HG03558 (cell line): ENCODE results near the gene EHD1.

Experiments used
- ATAC-seq: cut with Tn5 transposase; IDR thresholded peaks from one replicate; pipeline ENCODE4 v1.9.1; 2021; ENCODE audit warnings: moderate number of reproducible peaks; ENCODE audit not compliant: unreplicated experiment; ENCODE audit errors: extremely low read depth

EHD1 gene

DNA sequence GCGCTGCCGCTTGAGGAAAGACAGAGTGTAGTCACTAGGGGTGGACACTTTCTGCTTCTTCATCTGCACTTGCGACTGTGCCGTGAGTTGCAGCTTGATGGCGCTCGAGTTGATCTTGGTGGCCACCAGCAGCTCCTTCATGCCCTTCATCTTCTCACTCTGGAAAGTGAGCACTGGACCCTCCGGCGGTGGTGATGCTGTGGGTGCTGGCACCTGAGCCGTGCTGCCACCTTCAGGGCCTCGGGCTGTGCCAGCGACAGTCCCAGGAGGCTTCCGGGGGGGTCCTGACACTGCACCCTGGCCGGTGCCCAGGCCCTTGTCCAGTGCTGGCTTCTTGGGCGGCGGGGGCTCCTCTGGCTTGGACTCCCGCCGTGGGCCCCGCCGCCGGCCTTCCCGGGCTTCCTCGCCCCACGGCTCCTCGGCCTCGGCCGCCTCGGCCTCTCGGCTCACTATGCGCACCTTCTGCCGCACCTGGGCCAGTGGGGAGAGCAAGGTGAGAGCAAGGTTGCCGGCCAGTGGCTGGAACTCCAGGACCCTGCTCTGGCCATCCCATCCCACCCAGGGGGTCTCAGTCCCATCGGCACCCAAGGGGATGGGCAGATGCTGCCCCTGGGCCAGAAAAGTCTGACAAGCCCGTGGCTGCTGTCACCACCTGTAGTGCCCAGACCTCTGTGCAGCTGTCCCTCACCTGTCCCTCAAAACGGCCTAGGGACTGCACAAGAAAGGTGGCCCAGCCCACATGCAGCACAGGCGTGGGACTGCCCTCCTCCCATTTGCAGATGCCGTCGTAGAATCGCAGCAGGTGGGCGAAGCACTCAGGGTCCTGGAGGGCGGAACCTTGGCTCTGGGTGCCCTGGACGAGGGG lies 73.8 kb downstream of the EHD1 start:
- no peak for ATAC-seq

DNA sequence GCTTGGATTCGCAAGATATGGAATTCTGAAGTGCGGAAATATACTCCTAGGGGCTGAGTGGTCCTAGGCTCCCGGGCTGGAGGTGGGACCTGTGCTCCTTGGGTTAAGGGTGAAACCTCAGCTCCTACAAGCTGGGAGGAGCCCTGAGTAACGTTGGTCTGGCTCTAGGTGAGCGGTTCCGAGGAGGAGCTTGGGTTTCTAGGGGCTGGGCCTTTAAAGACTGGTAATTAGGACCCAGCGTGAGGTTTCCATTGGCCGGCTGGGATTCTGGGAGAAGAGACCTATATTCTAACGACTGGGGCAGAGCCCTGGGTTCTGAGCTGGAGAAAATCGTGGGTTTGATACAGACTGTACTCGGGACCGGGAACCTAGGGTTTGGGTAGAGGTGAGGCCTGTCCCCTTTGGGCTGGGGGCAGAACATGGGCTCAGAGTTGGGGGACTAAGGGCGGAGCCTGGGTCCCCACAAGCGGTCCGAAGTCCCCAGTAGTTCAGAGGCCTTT lies 74.5 kb downstream of the EHD1 start:
- no peak for ATAC-seq

DNA sequence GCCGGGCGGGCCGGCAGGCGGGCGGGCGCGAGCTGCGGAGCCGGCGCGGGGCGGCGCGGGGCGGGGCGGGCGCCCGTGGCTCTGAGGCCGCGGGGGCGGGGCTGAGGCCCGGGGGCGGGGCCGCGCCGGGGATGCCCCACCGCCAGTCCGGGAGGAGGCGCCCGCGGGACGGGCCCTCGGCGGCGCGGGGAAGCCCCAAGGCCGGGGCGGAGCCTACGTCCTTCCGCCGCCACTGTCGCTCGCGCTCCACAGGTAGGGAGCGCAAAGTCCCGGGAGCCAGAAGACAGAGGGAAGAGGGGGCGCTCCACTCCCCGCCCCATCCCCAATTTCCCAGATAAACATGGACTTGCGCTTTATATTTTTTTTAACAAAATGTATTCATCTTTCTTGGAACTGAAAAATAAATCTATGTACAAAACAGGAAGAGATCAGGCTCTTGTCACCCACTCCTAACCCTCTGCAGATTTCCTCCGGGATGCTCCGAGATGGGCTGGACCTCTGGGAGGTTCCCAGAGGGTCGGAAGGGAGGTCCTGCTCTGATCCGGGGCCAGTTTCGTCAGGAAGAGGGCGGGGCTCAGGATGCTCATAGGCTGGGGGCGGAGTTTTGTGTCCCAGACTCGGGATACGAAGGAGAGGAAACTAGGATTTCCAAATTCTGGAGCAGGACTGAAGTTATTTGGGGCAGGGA lies 75.1 kb downstream of the EHD1 start, which contains the start of gene MAP4K2:
Gene MAP4K2 (minus strand): TSS at position 57 of the 688 bp plus-strand sequence. CDS start 65 bp downstream, outside the sequence.
- no peak for ATAC-seq

DNA sequence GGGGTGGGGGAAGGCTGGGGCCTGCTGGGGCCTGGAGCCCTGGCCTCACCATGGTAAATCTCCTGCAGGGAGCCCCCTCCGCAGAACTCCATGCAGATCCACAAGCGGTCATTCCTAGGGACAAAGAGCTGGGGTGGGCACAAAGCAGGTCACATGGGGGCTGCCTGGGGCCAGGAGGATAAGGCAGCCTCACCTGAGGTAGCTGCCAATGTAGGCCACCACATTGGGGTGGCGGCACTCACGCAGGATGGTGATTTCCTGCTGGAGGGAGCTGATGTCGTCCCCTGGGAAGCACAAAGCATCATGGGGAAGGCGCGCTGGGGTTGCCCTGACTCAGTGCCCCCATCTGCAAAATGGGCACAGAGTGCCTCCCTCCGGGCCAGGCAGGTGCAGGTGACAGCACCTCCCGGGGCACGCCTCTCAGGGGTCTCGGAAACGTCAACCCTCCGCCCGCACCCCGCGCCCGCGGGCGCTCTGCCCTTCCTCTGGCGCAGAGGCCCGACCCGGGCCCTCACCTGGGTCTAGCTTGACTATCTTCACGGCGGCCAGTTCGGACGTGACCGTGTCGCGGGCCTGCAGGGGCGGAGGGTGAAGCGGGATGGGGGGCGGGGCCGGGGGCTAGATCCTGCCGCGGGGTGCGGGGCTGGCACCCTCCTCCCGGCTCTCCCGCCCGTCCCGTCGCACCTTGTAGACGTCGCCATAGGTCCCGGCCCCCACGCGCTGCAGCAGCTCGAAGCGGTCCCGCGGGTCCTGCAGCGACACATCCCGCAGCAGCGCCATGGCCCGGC lies 75.9 kb downstream of the EHD1 start:
- no peak for ATAC-seq
